Measurements from ENCODE around the gene HSD11B1L.

DNA sequence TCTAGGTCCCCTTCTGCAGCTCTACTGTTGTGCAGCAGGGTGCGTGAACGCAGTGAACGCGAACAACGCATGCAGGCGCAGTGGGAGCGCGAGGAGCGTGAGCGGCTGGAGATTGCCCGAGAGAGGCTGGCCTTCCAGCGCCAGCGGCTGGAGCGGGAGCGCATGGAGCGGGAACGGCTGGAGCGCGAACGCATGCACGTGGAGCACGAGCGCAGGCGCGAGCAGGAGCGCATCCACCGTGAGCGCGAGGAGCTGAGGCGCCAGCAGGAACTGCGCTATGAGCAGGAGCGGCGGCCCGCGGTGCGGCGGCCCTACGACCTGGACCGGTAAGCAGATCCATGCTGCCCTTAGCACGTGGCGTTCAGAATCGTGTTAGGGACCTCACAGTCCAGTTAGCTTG lies 19.3 kb upstream of the HSD11B1L start:
- TF ChIP-seq, protein P1, sequence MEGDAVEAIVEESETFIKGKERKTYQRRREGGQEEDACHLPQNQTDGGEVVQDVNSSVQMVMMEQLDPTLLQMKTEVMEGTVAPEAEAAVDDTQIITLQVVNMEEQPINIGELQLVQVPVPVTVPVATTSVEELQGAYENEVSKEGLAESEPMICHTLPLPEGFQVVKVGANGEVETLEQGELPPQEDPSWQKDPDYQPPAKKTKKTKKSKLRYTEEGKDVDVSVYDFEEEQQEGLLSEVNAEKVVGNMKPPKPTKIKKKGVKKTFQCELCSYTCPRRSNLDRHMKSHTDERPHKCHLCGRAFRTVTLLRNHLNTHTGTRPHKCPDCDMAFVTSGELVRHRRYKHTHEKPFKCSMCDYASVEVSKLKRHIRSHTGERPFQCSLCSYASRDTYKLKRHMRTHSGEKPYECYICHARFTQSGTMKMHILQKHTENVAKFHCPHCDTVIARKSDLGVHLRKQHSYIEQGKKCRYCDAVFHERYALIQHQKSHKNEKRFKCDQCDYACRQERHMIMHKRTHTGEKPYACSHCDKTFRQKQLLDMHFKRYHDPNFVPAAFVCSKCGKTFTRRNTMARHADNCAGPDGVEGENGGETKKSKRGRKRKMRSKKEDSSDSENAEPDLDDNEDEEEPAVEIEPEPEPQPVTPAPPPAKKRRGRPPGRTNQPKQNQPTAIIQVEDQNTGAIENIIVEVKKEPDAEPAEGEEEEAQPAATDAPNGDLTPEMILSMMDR (conservative IDR thresholded peaks at IDR 0.05 in 1 of 2, IDR thresholded peaks at IDR 0.05 in 1 of 2; ENCODE audit: extremely low read depth in 1 of 2, insufficient read depth in 1 of 2, low read depth in 1 of 2, low read length in 2 of 2), result no peak
- no peak for TF ChIP-seq EZH2 (IDR thresholded peaks at IDR 0.05; ENCODE audit: borderline replicate concordance, low read length)
